WTC11 (cell line): Measurements from ENCODE around the gene SLC36A1.

Experiments used
- E2F5 ChIP-seq: sonication (generic); formaldehyde crosslinking; IDR thresholded peaks from 2 replicates; pipeline ENCODE4 v1.8.1; 2022; ENCODE audit warnings: mild to moderate bottlenecking, moderate library complexity, missing genetic modification reagents
- HMGA2 ChIP-seq: fragments of 250-450 bp; sonication (Bioruptor Pico); IDR thresholded peaks from 2 replicates; pipeline ENCODE4 v1.4.0; 2021; ENCODE audit warnings: mild to moderate bottlenecking, moderate library complexity
- KAT7 ChIP-seq: sonication (generic); formaldehyde crosslinking; IDR thresholded peaks from 2 replicates; pipeline ENCODE4 v1.8.1; 2023; ENCODE audit warnings: missing genetic modification reagents, mild to moderate bottlenecking, borderline replicate concordance
- NR1H2 ChIP-seq: sonication (generic); formaldehyde crosslinking; IDR thresholded peaks from 2 replicates; pipeline ENCODE4 v1.9.0; 2021; ENCODE audit warnings: mild to moderate bottlenecking, moderate library complexity, missing genetic modification reagents
- RELA ChIP-seq: sonication (generic); formaldehyde crosslinking; IDR thresholded peaks from 2 replicates; pipeline ENCODE4 v1.8.1; 2022; ENCODE audit warnings: missing genetic modification reagents, mild to moderate bottlenecking, borderline replicate concordance
- ZNF317 ChIP-seq: sonication (generic); formaldehyde crosslinking; IDR thresholded peaks from 2 replicates; pipeline ENCODE4 v1.8.1; 2023; ENCODE audit warnings: low read depth, mild to moderate bottlenecking, moderate library complexity, missing genetic modification reagents, borderline replicate concordance
- TF ChIP-seq, protein P1 (sequence below): fragments of 200-600 bp; IDR thresholded peaks from 2 replicates; pipeline ENCODE4 v1.8.0; 2022; ENCODE audit warnings: antibody characterized with exemption

DNA sequence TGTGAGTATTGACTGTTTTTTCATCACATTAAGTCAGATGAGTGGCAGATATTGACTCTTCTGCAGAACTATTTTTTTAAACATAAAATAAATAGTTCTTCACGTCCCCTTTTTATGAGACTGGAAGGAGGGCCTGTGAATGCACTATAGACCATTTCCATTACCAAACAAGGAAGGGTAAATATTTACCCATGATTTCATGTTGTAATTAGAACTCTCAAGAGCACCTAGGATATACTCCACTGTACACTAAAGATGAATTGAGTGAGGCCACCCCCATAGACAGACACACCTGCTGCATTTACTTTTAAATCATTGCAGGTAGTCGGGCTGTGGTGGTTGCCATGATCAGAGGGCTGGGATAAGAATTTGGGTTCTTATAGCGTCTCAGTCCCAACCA, 22.6 kb downstream of the SLC36A1 start:
- no peak for TF ChIP-seq RELA (CRISPR knock-in tag)
- no peak for TF ChIP-seq HMGA2 (CRISPR knock-in tag)
- TF ChIP-seq, protein P1, sequence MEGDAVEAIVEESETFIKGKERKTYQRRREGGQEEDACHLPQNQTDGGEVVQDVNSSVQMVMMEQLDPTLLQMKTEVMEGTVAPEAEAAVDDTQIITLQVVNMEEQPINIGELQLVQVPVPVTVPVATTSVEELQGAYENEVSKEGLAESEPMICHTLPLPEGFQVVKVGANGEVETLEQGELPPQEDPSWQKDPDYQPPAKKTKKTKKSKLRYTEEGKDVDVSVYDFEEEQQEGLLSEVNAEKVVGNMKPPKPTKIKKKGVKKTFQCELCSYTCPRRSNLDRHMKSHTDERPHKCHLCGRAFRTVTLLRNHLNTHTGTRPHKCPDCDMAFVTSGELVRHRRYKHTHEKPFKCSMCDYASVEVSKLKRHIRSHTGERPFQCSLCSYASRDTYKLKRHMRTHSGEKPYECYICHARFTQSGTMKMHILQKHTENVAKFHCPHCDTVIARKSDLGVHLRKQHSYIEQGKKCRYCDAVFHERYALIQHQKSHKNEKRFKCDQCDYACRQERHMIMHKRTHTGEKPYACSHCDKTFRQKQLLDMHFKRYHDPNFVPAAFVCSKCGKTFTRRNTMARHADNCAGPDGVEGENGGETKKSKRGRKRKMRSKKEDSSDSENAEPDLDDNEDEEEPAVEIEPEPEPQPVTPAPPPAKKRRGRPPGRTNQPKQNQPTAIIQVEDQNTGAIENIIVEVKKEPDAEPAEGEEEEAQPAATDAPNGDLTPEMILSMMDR: no peak
- no peak for TF ChIP-seq NR1H2 (CRISPR knock-in tag)
- TF ChIP-seq E2F5 (CRISPR knock-in tag): no peak
- TF ChIP-seq KAT7 (CRISPR knock-in tag): no peak
- TF ChIP-seq ZNF317 (CRISPR knock-in tag): no peak
